ENCODE data around the gene MS4A5. TPM values are rescaled to one million over a fixed set of nuclear protein-coding genes. Genes with fewer than 3 reads are reported as not detected.
"Not testable (repeated sequence)": the region's sequence is repeated elsewhere in the genome, so short reads cannot be mapped to it uniquely, and the experiment has no call there.

The MS4A5 gene
- total RNA-seq, 1 experiment from 2014 or later, result not detected

DNA sequence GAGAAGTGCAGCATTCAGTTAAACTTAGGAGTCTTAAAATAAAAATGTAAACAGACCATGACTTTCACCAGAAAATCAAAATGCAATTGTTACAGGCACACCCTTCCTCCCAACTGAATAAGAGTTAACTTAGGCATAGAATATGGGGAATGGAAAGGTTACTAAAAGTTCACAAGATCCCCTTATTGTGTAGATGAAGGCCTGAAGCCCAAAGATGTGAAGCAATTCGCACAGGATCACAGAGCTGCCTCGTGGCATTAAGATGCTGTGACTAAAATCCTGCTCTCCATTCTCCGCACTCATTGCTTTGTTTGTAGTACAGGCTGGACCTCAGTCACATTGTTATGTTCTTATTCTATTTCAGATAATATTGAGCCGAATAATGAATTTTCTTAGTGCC, 4.0 kb downstream of the MS4A5 start:
- Mint-ChIP-seq H3K27me3 (ENCODE audit: insufficient read depth, unreplicated experiment) (peaks cover 12% of the 10 kb centered on the region), H3K27ac (ENCODE audit: low read depth, unreplicated experiment) (no peak overlapping the region), H3K4me1 (ENCODE audit: insufficient read depth, unreplicated experiment) (no peaks in the 10 kb centered on the region), H3K36me3 (ENCODE audit: insufficient read depth, unreplicated experiment) (no peaks in the 10 kb centered on the region), H3K9me3 (ENCODE audit: unreplicated experiment) (peaks cover 13% of the 10 kb centered on the region), H3K4me3 (ENCODE audit: unreplicated experiment) (no peak overlapping the region)
- no peak for DNase-seq (ENCODE audit: unreplicated experiment)
- BruUV-seq (replicated peaks), result no TSS peak
- TF ChIP-seq CTCF (IDR thresholded peaks at IDR 0.05; ENCODE audit: unreplicated experiment), result no peak
- POLR2A ChIA-PET, result no interaction called here
- intact Hi-C loops (cut with micrococcal nuclease), result no loop called here
- CTCF ChIA-PET, result no interaction called here

DNA sequence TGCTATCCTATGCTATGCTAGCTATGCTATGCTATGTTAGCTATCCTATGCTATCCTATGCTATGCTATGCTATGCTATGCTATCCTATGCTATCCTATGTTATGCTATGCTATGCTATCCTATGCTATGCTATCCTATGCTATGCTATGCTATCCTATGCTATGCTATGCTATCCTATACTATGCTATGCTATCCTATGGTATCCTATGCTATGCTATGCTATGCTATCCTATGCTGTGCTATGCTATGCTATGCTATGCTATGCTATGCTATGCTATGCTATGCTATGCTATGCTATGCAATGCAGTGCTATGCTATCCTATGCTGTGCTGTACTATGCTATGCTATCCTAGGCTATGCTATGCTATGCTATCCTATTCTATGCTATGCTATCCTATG, 17.7 kb downstream of the MS4A5 start:
- Mint-ChIP-seq H3K9me3 (ENCODE audit: unreplicated experiment) (no peaks in the 10 kb centered on the region), H3K27ac (ENCODE audit: low read depth, unreplicated experiment) (no peak overlapping the region), H3K4me3 (ENCODE audit: unreplicated experiment) (peak overlapping the region; percentile 30), H3K36me3 (ENCODE audit: insufficient read depth, unreplicated experiment) (no peaks in the 10 kb centered on the region), H3K27me3 (ENCODE audit: insufficient read depth, unreplicated experiment) (no peaks in the 10 kb centered on the region), H3K4me1 (ENCODE audit: insufficient read depth, unreplicated experiment) (no peaks in the 10 kb centered on the region)
- DNase-seq (ENCODE audit: unreplicated experiment), result no peak
- no TSS peak for BruUV-seq (replicated peaks)
- intact Hi-C loops (cut with micrococcal nuclease), result no loop called here
- ChIA-PET CTCF (no interaction called here), POLR2A (no interaction called here)
- no peak for TF ChIP-seq CTCF (IDR thresholded peaks at IDR 0.05; ENCODE audit: unreplicated experiment)

- DNase-seq (ENCODE audit: unreplicated experiment), result no peak
- no peak for TF ChIP-seq CTCF (IDR thresholded peaks at IDR 0.05; ENCODE audit: unreplicated experiment)
- ChIA-PET POLR2A (no interaction called here), CTCF (no interaction called here)
- Mint-ChIP-seq H3K4me1 (ENCODE audit: insufficient read depth, unreplicated experiment) (no peaks in the 10 kb centered on the region), H3K4me3 (ENCODE audit: unreplicated experiment) (no peak overlapping the region), H3K9me3 (ENCODE audit: unreplicated experiment) (no peaks in the 10 kb centered on the region), H3K36me3 (ENCODE audit: insufficient read depth, unreplicated experiment) (no peaks in the 10 kb centered on the region), H3K27ac (ENCODE audit: low read depth, unreplicated experiment) (no peak overlapping the region), H3K27me3 (ENCODE audit: insufficient read depth, unreplicated experiment) (no peaks in the 10 kb centered on the region)
- BruUV-seq (replicated peaks), result no TSS peak
- intact Hi-C loops (cut with micrococcal nuclease), result no loop called here
These were observed 18.5 kb downstream of the MS4A5 start for GRCh38 chr11:60447846-60448245.

- H3K9me3 Mint-ChIP-seq (ENCODE audit: unreplicated experiment); BruUV-seq (replicated peaks); CTCF ChIA-PET; H3K4me3 Mint-ChIP-seq (ENCODE audit: unreplicated experiment); H3K4me1 Mint-ChIP-seq (ENCODE audit: insufficient read depth, unreplicated experiment); H3K36me3 Mint-ChIP-seq (ENCODE audit: insufficient read depth, unreplicated experiment); intact Hi-C loops (cut with micrococcal nuclease); DNase-seq (ENCODE audit: unreplicated experiment); H3K27me3 Mint-ChIP-seq (ENCODE audit: insufficient read depth, unreplicated experiment); H3K27ac Mint-ChIP-seq (ENCODE audit: low read depth, unreplicated experiment): not testable (repeated sequence)
- POLR2A ChIA-PET, result interaction anchor here (0.6 kb wide), 1 partner anchor 78 kb away, joined by 3 read pairs; no protein-coding TSS in a partner anchor
These were observed 21.8 kb downstream of the MS4A5 start for GRCh38 chr11:60451185-60451584.

GRCh38 chr11:60454212-60454611, 24.8 kb downstream of the MS4A5 start:
- no peak for TF ChIP-seq CTCF (IDR thresholded peaks at IDR 0.05; ENCODE audit: unreplicated experiment)
- peaks cover 19% of the 10 kb centered on the region for H3K27me3 Mint-ChIP-seq (ENCODE audit: insufficient read depth, unreplicated experiment)
- BruUV-seq (replicated peaks), result no TSS peak
- no peak overlapping the region for H3K27ac Mint-ChIP-seq (ENCODE audit: low read depth, unreplicated experiment)
- no peaks in the 10 kb centered on the region for H3K4me1 Mint-ChIP-seq (ENCODE audit: insufficient read depth, unreplicated experiment)
- H3K36me3 Mint-ChIP-seq (ENCODE audit: insufficient read depth, unreplicated experiment), result no peaks in the 10 kb centered on the region
- ChIA-PET POLR2A (no interaction called here), CTCF (no interaction called here)
- H3K4me3 Mint-ChIP-seq (ENCODE audit: unreplicated experiment), result no peak overlapping the region
- H3K9me3 Mint-ChIP-seq (ENCODE audit: unreplicated experiment), result peaks cover 9% of the 10 kb centered on the region
- intact Hi-C loops (cut with micrococcal nuclease), result no loop called here
- no peak for DNase-seq (ENCODE audit: unreplicated experiment)

Data from MCF 10A (cell line).